NOMO-1 treated with dmso at 0.1 percent for 144 hours (cell line): ENCODE data around the gene LRBA.

Source experiments
- DNase-seq: peaks from one replicate; lab custom pipeline; 2025; ENCODE audit not compliant: unreplicated experiment; lab: John Stamatoyannopoulos, UW

LRBA gene

GRCh38 chr4:150814873-150815272 is 200.2 kb downstream of the LRBA start:
- no peak for DNase-seq

- DNase-seq, result no peak
Observed at GRCh38 chr4:150805183-150806025, 209.7 kb downstream of the LRBA start.

- no peak for DNase-seq
Observed at GRCh38 chr4:150801833-150802232, 213.3 kb downstream of the LRBA start.

GRCh38 chr4:150799207-150799606 is 215.9 kb downstream of the LRBA start:
- DNase-seq, result no peak

GRCh38 chr4:150794706-150795105 is 220.4 kb downstream of the LRBA start:
- DNase-seq, result no peak

- DNase-seq, result no peak
Observed at GRCh38 chr4:150789864-150790263, 225.2 kb downstream of the LRBA start.

- no peak for DNase-seq
Observed at GRCh38 chr4:150784939-150785338, 230.1 kb downstream of the LRBA start.

GRCh38 chr4:150784305-150784704 is 230.8 kb downstream of the LRBA start:
- DNase-seq, result no peak

- no peak for DNase-seq
Observed at GRCh38 chr4:150782921-150783320, 232.2 kb downstream of the LRBA start.

- DNase-seq, result no peak
Observed at GRCh38 chr4:150782311-150782710, 232.8 kb downstream of the LRBA start.

GRCh38 chr4:150781191-150781590 is 233.9 kb downstream of the LRBA start:
- DNase-seq, result no peak

GRCh38 chr4:150779707-150780106 is 235.4 kb downstream of the LRBA start:
- no peak for DNase-seq

GRCh38 chr4:150773729-150774449 is 241.2 kb downstream of the LRBA start:
- no peak for DNase-seq

GRCh38 chr4:150773032-150773431 is 242.1 kb downstream of the LRBA start:
- no peak for DNase-seq

GRCh38 chr4:150771382-150771781 is 243.7 kb downstream of the LRBA start:
- no peak for DNase-seq

- no peak for DNase-seq
Observed at GRCh38 chr4:150769845-150770244, 245.2 kb downstream of the LRBA start.

- peak; percentile 9 for DNase-seq
Observed at GRCh38 chr4:150769248-150769647, 245.8 kb downstream of the LRBA start.

GRCh38 chr4:150768497-150768896 is 246.6 kb downstream of the LRBA start:
- DNase-seq, result no peak

GRCh38 chr4:150765216-150765615 is 249.9 kb downstream of the LRBA start:
- DNase-seq, result no peak

GRCh38 chr4:150751648-150752047 is 263.4 kb downstream of the LRBA start:
- no peak for DNase-seq

GRCh38 chr4:150750824-150751223 is 264.3 kb downstream of the LRBA start:
- no peak for DNase-seq

GRCh38 chr4:150746156-150746555 is 268.9 kb downstream of the LRBA start:
- no peak for DNase-seq
